ENCODE data around the gene PCNX1.

The PCNX1 gene

DNA sequence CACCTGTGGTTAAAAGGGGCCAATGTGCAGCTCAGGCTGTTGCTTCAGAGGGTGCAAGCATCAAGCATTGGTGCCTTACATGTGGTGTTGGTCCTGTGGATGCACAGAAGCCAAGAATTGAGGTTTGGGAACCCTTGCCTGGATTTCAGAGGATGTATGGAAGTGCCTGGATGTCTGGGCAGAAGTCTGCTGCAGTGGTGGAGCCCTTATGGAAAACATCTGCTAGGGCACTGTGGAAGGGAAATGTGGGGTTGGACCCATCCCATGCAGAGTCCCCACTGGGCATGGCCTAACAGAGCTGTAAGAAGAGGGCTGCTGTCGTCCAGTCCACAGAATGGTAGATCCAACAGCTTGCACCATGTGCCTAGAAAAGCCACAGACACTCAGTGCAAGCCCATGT lies 36.6 kb downstream of the PCNX1 start:
- no peak for DNase-seq (ENCODE audit: extremely low read depth, low read depth)
- TF ChIP-seq, protein P1, sequence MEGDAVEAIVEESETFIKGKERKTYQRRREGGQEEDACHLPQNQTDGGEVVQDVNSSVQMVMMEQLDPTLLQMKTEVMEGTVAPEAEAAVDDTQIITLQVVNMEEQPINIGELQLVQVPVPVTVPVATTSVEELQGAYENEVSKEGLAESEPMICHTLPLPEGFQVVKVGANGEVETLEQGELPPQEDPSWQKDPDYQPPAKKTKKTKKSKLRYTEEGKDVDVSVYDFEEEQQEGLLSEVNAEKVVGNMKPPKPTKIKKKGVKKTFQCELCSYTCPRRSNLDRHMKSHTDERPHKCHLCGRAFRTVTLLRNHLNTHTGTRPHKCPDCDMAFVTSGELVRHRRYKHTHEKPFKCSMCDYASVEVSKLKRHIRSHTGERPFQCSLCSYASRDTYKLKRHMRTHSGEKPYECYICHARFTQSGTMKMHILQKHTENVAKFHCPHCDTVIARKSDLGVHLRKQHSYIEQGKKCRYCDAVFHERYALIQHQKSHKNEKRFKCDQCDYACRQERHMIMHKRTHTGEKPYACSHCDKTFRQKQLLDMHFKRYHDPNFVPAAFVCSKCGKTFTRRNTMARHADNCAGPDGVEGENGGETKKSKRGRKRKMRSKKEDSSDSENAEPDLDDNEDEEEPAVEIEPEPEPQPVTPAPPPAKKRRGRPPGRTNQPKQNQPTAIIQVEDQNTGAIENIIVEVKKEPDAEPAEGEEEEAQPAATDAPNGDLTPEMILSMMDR (IDR thresholded peaks at IDR 0.05; ENCODE audit: low read depth, low read length, missing control alignments): no peak

GRCh38 chr14:70947739-70948138 lies 40.5 kb downstream of the PCNX1 start:
- DNase-seq (ENCODE audit: extremely low read depth, low read depth): no peak
- TF ChIP-seq, protein P1 (IDR thresholded peaks at IDR 0.05; ENCODE audit: low read depth, low read length, missing control alignments): no peak
- H3K4me3 ChIP-seq (replicated peaks; ENCODE audit: low read depth, low read length): no peak overlapping the region

More for the DNA sequence above, 36.6 kb downstream of the PCNX1 start:
- H3K4me3 ChIP-seq (replicated peaks; ENCODE audit: low read depth, low read length): no peak overlapping the region

DNA sequence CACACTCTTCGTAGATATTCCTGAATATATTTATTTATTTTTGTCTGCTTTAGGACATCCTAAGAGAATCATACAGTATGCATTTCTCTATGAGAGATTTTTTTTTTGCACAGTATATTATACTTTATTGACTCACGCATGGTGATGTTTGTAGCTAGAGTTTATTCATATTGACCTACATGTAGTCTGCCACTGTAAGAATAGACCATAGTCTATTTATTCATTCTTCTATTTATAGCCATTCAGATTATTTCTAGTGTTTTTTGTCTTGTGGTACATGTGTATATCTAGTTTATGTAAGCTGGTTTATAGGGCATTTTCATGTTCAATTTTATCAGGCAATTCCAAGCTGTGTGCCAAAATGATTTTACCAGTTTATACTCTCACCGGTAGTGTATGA lies 45.2 kb downstream of the PCNX1 start:
- TF ChIP-seq, protein P1 (IDR thresholded peaks at IDR 0.05; ENCODE audit: low read depth, low read length, missing control alignments): no peak
- no peak overlapping the region for H3K4me3 ChIP-seq (replicated peaks; ENCODE audit: low read depth, low read length)
- no peak for DNase-seq (ENCODE audit: extremely low read depth, low read depth)

GRCh38 chr14:70954068-70954467 lies 46.8 kb downstream of the PCNX1 start:
- TF ChIP-seq, protein P1 (IDR thresholded peaks at IDR 0.05; ENCODE audit: low read depth, low read length, missing control alignments): no peak
- no peak for DNase-seq (ENCODE audit: extremely low read depth, low read depth)
- no peak overlapping the region for H3K4me3 ChIP-seq (replicated peaks; ENCODE audit: low read depth, low read length)

DNA sequence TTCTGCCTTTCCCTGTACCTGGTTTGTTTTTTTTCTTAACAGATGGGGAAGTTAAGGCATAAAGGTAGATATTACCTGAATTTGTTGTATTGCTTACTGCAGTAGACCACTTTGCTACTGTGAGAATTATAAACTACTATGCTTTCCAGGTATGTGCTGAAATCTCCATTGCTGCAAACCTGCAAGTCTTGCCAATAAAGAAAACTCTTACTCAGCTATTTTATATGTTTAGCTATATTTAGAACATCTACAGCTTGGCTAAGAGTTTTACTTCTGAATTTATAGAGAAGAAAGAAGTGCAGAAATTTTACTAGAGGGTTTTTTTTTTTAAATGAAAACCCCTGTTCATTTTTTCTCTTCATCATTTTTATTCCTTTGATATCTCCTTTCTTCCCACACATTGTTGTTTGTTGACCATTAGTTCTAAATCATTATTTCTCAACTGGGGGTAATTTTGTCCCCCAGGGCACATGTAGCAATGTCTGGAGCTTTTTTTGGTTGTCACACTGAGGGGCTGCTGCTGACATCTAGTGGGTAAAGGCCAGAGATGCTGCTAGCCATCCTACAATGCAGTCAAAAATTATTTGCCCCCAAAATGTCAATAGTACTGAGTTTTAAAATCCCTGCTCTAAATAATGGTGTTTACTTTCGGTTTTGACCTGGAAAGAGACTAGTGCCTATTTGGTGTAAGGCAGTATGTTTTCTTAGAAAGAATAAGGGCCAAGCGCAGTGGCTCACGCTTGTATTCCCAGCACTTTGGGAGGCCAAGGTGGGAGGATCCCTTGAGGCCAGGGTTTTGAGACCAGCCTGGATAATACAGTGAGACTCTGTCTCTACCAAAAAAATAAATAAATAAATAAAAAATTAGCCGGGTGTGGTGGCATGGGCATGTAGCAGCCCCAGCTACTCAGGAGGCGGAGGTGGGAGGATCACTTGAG lies 48.6 kb downstream of the PCNX1 start:
- DNase-seq (ENCODE audit: extremely low read depth, low read depth): no peak
- H3K4me3 ChIP-seq (replicated peaks; ENCODE audit: low read depth, low read length): no peak overlapping the region
- TF ChIP-seq, protein P1 (IDR thresholded peaks at IDR 0.05; ENCODE audit: low read depth, low read length, missing control alignments): peak; percentile 42

- DNase-seq (ENCODE audit: extremely low read depth, low read depth): no peak
- TF ChIP-seq, protein P1 (IDR thresholded peaks at IDR 0.05; ENCODE audit: low read depth, low read length, missing control alignments): no peak
- H3K4me3 ChIP-seq (replicated peaks; ENCODE audit: low read depth, low read length): no peak overlapping the region
These were observed 49.3 kb downstream of the PCNX1 start for GRCh38 chr14:70956511-70956910.

Data from HFF-Myc (cell line).